GM21576 (cell line): ENCODE results near the gene NBPF1.
"Not testable (repeated sequence)": the region's sequence is repeated elsewhere in the genome, so short reads cannot be mapped to it uniquely, and the experiment has no call there.

Experiments
- ATAC-seq: cut with Tn5 transposase; IDR thresholded peaks from one replicate; pipeline ENCODE4 v1.9.1; 2021; ENCODE audit warnings: mild to moderate bottlenecking, moderate library complexity; ENCODE audit not compliant: unreplicated experiment

The NBPF1 gene

DNA sequence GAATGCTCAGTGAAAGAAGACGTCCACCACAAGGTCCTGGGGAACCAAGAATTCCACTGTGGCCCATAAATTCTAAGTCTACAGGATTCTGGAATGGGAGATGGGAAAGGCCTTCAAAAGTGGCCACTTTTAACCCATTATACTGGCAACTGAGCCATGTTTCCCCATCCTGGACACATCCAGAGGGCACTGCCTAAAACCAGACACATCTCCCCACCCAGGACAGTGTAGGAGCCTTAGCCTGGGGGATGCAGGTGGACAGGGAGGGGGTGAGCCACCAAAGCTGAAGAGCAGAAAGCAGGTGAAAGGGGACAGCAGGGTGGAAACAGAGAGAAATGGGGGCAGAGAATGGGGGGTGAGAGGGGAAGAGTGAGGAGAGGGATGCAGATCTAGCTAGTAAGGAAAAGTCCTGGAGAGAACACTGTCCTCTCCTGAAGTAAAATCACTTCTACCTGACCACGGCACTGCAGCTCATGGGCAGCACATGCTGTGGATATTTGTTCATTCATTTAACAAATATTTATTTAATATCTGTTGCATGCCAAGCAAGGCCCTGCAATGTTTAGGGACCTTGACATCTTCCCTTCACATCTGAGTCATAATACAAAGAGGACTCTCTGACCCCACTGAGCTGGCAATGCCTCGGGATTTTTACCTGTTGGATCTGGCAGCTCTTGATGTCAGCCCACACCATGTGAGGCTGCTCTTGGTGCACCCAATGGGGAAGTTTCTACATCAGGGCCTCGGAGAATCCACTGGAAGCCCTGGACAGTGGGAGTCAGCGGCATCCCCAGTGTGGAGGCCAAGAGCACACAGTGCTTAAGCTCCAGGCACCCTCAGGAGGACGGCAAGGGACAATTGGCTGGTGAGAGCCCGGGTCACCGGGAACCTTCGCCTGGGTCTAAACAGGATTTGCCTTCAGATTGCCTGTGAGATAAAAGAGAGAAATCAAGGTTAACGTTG is 5.2 kb downstream of the NBPF1 start:
- not testable (repeated sequence) for ATAC-seq

DNA sequence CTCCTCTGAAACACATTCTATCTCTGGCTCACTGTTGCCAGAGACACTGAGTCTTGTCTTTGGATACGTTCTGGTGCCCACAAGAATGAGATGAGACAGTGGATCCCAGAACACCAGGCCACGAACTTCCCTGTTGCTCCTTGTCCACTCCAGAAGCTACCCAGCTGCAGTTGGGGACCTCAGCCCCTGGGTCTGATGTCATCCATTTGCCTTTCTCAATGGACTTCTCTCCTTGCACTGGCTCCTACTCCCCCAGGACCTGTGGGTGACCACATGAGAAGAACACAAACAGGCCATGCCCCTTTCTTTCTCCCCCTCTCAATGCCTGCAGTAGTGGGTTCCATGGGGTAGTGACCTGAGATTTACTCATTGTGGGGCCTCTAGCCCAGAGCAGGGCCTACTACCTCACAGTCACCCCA is 5.9 kb downstream of the NBPF1 start:
- no peak for ATAC-seq

DNA sequence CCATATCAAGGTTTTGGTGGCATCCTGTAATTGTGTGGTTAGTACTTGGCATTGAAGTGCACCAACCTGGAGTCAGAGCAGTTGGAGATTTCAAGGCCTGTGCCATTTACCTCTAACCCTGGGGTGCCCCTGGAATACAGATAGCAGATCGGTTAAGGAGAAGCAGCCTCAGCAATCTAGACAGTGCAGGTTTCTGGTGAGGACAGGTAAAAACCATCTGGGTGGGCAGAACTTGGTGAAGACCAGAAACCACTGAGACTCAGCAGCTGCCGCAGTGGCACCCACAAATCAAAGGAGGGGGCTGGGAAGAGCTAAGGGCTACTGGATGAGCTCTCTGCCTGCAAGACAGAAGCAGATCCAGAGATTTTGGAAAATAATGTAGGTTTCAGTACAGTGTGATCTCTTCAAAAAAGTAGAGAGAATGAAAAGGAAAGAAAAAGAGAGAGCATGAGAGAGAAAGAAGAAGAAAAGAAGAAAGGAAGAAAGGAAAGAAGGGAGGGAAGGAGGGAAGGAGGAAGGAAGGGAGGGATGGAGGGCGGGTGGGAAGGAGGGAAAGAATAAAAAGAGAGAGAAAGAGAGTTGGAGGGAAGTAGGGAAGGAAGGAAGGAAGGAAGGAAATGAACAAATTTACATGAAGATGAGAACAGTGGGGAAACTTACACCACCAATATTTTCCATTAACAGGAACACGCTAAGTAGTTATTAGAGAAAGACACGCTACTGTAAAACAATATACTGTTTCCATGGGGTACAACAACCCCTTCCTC is 6.5 kb downstream of the NBPF1 start:
- ATAC-seq: not testable (repeated sequence)

GRCh38 chr1:16605532-16606505 is 7.5 kb downstream of the NBPF1 start:
- no peak for ATAC-seq

- no peak for ATAC-seq
Observed at GRCh38 chr1:16605213-16605525, 8.2 kb downstream of the NBPF1 start.

- not testable (repeated sequence) for ATAC-seq
Observed at GRCh38 chr1:16604514-16605212, 8.7 kb downstream of the NBPF1 start.

- not testable (repeated sequence) for ATAC-seq
Observed at GRCh38 chr1:16603623-16604022, 9.7 kb downstream of the NBPF1 start.

- ATAC-seq: not testable (repeated sequence)
Observed at GRCh38 chr1:16602336-16603011, 10.9 kb downstream of the NBPF1 start.

- not testable (repeated sequence) for ATAC-seq
Observed at GRCh38 chr1:16600855-16601786, 12.2 kb downstream of the NBPF1 start.

GRCh38 chr1:16599326-16599725 is 14.0 kb downstream of the NBPF1 start:
- not testable (repeated sequence) for ATAC-seq

GRCh38 chr1:16595216-16595615 is 18.1 kb downstream of the NBPF1 start:
- not testable (repeated sequence) for ATAC-seq

GRCh38 chr1:16591845-16592244 is 21.5 kb downstream of the NBPF1 start:
- ATAC-seq: not testable (repeated sequence)

DNA sequence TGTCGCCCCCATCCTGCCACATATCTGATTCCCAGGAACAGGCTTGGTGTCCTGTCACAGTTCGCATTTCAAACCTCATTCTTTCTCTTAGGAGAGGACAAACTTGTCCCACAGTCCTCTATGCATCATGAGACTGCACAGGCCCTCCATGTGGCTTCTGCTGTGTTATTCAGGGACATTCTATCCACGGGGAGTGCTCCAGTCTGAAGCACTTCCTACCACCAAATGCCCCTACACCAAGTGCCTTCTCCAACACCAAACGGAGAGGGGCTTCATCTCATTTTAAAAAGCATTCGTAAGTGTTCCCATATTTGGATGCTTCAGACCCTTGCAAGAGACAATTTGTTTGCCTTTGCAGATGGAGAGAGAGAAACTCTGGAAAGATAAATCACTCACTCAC is 25.3 kb downstream of the NBPF1 start:
- not testable (repeated sequence) for ATAC-seq

DNA sequence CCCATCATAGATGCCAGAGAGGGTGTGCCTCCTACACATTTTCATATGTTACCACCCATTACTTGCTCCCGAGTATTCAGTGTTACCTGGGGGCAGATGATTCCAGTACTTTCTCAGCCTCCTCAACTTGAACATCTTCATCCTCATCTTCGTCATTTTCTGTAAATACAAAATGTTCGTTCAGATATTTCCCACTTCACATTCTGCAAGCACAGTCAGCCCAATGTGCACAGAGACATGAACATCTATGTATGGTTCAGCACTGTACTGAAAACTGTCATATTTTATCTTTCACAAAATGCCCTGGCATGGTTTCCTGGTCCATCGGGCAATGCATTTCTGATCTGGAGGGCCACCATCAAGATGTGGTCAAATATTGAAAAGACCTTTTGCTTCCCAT is 25.7 kb downstream of the NBPF1 start:
- ATAC-seq: not testable (repeated sequence)

GRCh38 chr1:16565324-16565723 is 48.0 kb downstream of the NBPF1 start:
- not testable (repeated sequence) for ATAC-seq

DNA sequence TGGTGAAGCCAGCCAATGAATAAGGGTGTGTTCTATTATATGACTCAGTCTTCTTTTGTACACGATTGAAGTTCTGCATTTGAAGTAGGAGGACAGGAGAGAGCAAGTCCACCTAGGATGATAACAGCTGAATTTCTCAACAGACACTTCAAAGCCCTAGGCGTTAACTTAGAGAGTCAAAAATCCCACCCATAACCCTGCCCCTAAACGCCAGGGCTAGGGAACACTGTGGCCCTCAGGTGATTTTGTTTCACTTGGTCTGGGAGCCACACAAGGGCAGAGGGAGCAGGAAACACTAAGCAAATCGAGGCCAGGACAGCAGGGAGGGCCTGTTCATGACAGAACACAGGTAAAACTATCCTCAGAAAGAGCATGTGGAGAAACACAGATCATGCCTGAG is 52.3 kb downstream of the NBPF1 start:
- ATAC-seq: not testable (repeated sequence)

- not testable (repeated sequence) for ATAC-seq
Observed at GRCh38 chr1:16560498-16560897, 52.9 kb downstream of the NBPF1 start.

DNA sequence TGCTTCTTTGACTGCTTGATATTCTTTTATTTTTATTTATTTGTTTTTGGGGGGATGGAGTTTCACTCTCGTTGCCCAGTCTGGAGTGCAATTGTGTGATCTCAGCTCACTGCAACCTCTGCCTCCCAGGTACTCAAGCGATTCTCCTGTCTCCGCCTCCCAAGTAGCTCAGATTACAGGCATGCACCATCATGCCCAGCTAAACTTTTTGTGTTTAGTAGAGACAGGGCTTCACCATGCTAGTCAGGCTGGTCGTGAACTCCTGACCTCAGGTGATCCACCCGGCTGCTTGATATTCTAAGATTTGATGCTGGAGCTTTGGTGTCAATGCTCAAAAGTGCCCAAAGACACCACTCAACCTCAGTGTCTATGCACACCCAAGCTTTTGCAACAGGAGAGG is 53.7 kb downstream of the NBPF1 start:
- ATAC-seq: not testable (repeated sequence)
